Endometrial microvascular endothelial cells (primary cell): ENCODE results near the gene NEIL1. TPM values are rescaled to one million over a fixed set of nuclear protein-coding genes. Genes with fewer than 3 reads are reported as not detected.

Experiments used
- in situ Hi-C: cut with HindIII; loops from 2 replicates; pipeline ENCODE4 v1.10.0; 2017; ENCODE audit warnings: low sequenced_read_pairs, low pct_unique_long_range_greater_than_20kb; ENCODE audit errors: inconsistent ontology term
- total RNA-seq: library from RNA; depleted of rRNA; stranded (reverse); fragments of >200 nt; gene quantifications from one replicate; pipeline ENCODE4 v1.2.3, GENCODE V29; 2015; ENCODE audit errors: inconsistent ontology term

Gene NEIL1
- total RNA-seq, 1 donor from 2014 or later, result 8.3 TPM

DNA sequence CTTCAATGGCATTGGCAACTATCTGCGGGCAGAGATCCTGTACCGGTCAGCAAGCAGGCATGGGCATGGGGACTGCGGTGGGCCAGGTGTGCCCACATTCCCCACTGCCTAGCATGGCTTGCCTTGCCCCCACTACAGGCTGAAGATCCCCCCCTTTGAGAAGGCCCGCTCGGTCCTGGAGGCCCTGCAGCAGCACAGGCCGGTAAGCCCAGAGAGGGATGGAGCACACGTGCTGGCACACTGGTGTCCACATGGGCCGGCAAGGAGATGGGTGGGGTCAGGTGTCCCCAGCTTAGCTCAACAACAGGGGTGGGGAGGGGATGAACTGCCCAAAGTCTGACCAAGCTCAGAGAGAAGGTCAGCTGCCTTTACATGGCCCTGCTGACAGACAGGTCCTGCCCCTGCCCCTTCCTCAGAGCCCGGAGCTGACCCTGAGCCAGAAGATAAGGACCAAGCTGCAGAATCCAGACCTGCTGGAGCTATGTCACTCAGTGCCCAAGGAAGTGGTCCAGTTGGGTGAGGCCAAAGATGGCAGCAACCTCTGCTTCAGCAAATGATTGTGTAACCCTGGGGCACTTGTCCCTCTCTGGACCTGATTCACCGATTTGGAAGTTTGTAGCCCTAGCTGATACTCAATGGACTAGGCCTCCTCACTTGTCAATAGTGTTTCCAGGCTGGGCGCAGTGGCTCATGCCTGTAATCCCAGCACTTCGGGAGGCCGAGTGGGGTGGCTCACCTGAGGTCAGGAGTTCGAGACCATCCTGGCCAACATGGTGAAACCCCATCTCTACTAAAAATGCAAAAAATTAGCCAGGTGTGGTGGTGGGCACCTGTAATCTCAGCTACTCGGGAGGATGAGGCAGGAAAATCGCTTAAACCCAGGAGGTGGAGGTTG lies 5.6 kb downstream of the NEIL1 start:
- in situ Hi-C loops, result no loop called here

DNA sequence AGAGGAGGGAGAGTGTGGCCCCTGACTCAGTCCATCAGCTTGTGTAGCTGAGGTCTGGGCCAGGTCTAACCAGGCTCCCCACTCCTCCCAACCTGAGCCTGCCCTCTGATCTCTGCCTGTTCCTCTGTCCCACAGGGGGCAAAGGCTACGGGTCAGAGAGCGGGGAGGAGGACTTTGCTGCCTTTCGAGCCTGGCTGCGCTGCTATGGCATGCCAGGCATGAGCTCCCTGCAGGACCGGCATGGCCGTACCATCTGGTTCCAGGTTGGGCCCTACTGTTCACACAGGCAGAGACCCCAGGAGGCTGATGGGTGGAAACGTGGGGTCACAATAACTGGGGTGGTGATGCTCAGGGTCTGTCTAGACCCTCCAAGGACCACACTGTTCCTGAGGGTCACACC lies 6.8 kb downstream of the NEIL1 start:
- in situ Hi-C loops, result no loop called here

DNA sequence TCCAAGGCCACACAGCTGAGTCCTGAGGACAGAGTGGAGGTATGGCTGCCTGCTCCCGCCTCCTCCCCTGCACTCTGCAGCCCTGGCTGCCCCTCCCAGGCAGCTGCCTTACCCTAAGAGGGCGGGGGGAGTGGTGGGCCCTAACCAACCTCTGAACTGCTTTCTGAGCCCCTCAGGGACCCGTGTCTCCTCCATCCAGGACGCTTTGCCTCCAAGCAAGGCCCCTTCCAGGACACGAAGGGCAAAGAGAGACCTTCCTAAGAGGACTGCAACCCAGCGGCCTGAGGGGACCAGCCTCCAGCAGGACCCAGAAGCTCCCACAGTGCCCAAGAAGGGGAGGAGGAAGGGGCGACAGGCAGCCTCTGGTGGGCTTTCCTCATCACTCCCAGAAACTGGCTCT lies 7.6 kb downstream of the NEIL1 start:
- in situ Hi-C loops, result no loop called here

DNA sequence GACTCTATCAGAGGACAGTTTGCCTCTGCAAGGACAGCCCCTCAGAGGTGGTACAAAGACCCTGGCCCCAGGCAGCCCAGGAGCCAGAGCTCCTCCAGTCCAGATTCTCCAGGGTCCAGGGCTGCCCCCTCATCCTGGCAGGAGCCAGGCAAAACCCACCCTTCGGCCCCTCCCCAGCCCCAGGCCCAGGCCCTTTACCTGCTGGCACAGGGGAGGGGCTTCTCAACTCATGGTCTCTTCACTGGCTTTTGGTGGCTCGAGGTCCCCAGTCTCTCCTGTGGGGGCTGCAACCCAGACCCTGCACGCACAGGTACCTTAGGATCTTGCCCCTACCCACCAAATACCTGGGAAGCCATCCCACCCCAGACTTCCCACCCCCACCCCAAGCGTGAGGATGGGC lies 8.5 kb downstream of the NEIL1 start:
- in situ Hi-C loops, result no loop called here

DNA sequence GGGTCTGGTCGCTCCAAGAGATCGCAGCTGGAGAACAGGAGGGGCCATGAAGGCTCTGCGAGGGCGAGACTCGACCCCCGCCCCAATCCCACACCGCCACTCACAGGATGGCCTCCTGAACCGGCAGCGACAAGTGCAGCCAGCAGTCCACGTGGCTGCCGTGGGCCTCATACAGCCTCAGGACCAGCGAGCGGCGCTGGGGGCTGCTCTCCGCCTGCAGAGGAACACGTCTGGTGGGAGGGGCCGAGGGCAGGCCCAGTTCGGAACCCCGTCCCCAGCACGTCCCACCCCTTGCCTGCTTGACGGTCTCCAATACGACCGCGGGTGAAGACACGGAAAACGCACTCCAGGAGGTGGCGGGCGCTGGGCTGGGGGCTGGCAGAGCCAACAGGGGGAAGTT lies 9.2 kb downstream of the NEIL1 start:
- in situ Hi-C loops, result no loop called here

DNA sequence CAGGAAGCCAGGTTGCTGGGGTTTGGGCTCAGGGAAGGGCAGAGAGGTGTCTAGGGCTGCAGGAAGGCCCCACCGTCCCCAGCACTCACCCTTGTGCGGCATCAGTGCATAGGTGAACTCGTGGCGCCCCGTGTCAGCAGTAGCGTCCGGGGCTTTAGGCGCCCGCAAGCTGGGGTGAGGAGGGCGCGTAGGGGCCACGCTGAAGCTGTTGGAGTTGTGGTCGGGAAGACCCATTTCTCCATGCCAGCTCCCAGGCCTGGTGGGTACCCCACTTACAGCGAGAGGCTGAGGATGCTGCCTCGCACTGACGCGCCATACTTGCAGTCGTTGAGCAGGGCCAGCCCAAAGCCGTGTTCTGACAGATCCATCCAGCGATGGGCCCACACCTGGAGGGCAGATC lies 9.7 kb downstream of the NEIL1 start:
- in situ Hi-C loops, result no loop called here

DNA sequence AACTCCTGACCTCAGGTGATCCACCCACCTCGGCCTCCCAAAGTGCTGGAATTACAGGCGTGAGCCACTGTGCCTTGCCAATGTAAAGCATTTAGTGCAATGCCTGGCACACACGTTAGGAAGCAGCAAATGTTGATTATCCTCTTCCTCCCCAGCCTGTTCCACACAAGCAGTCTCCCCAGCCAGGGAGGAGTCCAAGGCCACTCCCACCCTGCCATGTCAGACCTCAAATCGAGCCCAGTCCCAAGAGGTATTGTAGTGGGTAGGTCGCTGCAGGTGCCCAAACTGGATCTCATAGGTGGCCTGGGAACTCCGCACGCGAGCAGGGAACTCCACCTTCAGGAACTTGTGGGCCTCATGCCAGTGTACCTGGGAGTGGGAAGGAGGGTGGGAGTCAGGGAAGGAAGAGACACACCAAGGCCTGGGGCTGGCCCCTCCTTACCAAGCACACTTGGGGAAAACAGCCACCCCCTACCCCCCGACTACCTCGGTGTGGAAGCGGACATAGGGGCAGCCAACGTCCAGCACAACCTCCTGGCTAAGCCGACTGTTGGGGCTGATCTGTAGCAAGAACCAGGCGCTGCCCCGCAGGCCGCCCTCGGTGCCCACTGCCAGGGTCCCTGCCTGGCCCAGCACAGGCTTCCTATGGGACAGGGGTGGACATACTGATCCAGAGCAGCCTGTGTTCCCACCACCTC lies 11.3 kb downstream of the NEIL1 start:
- in situ Hi-C loops, result no loop called here

DNA sequence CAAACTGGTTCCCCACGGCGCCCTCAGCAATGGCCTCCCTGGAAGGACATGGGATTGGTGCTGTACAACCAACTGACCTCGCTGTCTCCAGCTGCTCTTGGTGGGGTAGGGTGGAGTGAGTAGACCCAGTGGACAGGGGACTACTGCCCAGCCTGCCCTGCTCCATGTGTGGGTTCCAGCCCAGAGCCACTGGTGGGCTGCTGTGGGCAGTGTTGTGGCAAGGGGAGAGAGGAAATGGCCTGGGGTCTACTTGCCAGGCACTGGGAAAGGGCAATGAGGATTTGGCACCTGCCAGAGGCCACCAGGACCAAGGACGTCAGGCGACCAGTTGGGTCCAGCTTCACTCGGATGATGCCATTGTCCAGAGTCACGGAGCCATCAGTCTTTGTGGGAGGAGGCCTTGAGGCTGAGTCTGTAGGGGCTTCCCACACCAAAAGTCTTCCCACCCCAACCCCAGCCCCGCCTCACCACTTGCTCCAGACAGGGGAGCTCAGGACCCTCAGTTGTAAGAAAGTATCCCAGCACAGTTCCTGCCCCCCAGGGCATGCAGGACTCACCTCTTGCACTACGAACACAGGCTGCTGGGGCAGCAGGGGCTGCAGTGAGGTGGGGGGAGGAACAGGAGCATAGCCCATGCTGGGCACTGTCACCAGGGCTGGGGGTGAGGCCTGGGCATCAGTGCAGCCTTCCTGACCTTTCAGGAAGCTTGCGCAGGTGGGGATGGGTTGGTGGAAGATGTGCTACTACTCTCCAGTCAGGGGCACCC lies 12.1 kb downstream of the NEIL1 start:
- in situ Hi-C loops, result no loop called here

DNA sequence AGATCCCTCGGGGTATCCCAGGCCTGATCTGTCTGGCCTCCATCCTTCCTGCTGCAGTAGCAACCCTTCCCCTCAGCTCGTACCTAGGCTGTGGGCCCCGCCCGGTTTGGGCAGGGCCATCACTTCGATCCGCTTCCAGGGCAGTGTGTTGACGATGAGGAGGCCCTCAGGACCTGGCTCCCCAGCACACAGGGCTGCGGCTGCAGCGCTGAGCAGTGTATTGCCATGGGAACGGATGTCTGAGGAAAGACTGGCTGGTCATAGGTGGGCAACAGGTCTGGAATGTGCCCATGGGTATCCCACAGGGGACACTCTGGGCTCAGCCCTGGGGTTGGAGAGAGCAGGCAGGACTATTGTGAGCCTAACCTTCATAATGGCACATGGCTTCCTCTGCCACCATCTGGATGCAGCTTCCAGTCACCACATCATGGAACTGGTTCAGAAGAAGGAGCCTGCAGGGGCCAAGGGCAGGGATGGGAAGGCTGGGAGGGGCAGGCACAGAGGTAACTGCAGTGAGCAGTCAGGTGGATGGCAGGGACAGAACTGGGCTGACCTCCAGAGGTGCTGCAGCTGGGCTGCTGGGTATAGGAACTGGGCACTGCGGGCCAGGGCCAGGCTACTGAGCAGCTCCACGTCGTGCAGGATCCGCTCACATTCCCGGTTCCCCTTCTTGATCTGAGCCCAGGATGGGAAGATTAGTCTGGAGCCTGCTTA lies 12.9 kb downstream of the NEIL1 start:
- in situ Hi-C loops, result no loop called here

DNA sequence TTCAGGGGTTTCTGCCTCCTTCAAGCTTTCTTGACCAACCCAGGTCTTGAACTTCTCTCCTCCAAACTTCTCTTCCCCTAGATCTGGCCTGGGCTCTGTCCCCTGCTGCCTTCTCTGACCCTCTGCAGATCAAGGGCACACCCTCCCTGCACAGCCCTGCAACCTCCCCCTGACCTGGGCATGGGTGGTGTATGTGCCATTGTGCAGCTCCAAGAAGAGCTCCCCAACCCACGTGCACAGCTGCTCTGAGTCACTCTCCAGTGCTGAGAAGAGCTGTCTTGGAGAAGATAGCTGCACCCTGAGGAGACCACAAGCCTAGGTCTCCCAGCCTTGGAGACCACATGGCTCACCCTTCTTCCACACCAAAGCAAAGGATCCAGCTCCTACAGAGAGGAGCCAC lies 13.6 kb downstream of the NEIL1 start:
- in situ Hi-C loops, result no loop called here

DNA sequence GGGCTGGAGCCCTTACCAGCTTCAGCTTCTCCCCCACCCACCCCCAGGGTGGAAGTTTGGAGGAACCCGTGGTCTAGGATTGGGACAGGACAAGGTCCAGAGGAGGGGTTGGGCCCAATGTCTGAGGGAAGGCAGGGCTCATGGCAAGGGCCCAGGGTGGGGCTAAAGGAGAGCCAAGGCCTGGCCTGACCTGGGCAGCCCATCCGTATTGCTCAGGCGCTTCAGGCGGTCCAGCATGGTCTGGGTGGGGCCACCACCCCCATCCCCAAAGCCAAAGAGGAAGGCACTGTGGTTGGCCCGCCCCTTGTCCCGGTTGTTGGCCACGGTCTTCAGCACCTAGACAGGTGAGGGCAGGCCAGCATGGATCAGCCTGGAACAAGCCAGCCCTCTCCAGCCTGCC lies 14.0 kb downstream of the NEIL1 start:
- in situ Hi-C loops, result no loop called here

DNA sequence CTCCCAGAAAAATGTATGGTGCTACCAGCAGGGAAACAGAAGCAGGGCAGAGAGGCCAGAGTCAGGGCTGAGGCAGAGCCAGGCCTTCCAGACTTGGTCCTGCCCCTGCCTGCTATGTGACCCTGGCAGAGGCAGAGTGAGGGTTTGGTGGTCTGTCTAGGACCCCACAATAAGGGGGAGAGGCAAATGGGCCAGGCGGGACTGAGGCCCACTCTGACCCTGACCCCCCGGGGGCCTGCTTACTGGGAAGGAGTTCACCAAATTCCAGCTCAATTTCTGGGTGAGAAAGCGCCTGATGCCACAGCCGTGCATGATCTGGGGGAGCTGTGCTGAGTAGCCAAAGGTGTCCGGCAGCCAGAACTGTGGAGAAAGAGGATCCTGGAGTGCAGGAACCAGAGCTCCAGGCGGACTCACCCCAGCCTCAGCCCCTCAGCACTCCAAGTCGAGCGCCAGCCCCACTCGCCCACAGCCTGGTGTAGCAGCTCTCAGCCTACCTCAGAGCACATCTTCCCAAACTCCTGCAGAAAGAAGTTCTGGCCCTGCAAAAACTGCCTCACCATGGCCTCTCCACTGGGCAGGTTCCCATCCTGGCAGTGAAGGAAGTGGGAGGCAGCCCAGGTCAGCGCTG lies 14.6 kb downstream of the NEIL1 start:
- in situ Hi-C loops, result no loop called here

DNA sequence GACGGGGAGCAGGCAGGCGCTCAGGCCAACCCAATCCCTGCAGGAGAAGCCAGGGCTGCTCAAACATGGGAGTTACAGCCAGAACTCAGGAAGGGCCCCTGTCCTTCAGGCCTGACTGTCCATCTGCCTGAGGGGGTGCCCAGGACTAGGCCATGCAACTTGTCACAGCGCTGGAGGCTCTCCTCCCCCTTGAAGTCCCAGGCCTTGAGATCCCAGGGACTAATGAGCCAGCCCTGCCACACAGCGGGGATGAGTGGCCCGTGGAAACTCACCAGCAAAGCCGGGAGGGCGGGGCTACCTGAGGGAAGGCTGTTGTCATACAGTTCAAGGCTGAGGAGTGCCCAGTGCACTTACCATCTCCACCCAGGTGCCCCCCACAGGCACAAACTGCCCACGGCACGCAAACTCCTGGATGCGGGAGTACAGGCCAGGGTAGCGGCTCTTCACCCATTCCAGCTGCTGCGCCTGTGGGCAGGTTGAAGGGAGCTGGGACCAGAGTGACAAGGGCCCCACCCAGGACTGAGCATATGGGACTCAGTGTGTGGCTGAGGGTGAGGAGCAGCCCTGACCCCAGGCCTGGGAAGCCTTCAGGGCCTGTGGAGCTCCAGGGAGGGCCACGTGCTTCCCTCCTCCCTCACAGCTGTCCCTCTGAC lies 15.3 kb downstream of the NEIL1 start:
- in situ Hi-C loops, result no loop called here

DNA sequence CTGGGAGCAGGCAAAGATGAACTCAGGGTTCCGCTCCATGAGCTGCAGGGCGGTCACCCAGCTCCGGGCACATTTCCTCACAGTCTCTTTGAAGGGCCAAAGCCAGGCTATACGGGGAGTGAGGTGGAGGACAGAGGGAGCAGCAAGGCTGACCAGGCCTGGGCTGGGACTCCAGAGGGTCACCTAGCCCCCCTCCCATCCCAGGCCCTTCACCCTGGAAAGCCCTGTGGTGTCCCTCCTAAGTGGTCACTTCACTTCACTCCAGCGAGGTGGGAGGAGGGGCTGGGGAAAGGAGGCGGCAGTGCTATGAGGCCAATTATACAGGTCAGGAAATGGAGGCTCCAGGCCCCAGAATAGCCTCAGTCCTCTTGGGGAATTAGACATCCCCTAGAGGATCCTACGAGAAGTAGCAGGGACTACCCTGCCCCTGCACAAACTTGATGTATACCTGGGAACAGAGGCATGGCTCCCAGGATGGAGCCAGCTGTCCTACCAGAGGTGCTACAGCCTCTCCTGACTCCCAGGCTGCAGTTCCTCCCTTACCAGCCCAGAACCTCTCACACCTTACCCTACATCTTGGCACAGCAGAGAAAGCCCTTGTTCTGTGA lies 15.9 kb downstream of the NEIL1 start:
- in situ Hi-C loops, result no loop called here

DNA sequence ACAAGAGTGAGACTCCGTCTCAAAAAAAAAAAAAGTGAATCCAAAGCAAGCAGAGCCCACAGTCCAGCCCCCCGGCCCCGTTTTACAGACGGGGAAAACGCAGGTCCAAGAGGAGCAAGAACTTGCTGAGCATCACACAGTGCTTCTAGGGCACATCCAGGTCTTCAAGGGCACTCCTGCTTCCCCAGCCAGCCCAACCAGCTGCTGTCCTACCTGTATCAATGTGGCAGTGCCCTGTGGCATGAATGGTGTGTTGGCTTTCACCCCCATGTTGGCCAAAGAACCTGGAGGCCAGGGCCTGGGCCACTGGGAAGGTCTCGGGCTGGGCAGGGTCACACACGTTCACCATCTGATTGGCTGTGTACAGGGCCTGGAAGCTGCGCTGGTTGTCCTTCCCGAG lies 16.9 kb downstream of the NEIL1 start:
- in situ Hi-C loops, result no loop called here

DNA sequence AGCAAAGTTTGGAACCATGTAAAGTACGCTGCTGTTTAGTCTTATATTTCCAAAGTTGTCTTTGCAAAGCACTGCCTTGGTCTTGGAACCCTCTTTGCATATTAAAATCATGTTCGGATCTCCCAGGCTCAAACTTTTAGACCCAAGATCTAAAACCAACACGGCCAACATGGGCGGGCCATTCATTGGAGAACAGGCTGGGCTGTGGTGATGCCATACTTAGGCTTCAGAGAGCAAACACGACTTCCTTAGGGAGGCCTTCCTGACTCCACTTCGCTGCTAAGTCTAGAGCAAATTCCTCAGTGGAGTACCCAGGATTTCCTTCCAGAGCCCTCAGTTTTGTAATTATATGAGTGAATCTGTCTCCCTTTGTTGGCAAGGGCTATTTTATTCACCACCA lies 18.0 kb downstream of the NEIL1 start:
- in situ Hi-C loops, result no loop called here

DNA sequence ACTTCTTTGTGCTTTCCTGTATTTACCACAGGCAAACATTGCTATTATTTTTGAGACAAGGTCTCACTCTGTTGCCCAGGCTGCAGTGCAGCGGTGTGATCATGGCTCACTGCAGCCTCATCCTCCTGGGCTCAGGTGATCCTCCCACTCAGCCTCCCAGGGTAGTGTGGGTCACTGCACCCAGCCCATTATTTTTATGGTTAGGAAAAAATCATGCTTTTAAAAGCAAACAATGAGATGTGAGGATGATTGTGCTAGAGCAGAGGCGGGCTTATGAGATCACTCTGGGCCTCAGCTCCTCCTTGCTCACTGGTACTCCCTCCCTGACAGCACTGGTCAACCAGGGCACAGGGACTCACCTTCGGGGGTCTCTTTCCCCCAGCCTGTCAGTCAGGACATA lies 19.3 kb downstream of the NEIL1 start:
- in situ Hi-C loops, result no loop called here

DNA sequence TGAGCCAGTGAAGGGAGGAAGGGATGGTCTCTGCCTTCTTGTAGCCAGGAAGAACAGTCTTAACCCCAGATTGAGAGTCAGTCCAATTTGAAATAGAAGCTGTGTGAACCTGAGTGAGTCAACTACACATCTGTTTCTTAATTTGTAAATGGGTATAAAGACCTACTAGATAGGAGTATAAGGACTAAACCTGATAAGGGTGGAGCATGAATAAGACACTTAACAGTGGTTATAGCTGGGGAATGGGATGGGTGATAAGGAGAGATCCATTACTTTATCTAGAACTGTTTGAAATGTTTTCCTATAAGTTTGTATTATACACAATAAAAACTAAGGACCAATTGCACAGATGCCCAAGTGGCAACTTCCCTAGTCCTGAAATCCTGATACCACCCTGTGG lies 20.2 kb downstream of the NEIL1 start:
- in situ Hi-C loops, result no loop called here
